Cardiac fibroblast (primary cell): Measurements from ENCODE around the gene DERA.

Experiments
- DNase-seq, 2 donors: peaks; one replicate each; pipeline versions ENCODE4 v3.0.0 to v3.0.0-alpha.2; 2010; ENCODE audit warnings: low read depth in 2 of 2
- H3K4me3 ChIP-seq, 2 donors: replicated peaks in 1 of 2; 1 replicate in 1 of 2; 2 replicates in 1 of 2; pipeline ENCODE4 v1.5.1; 2011; ENCODE audit warnings: low read depth in 2 of 2, low read length in 2 of 2, mild to moderate bottlenecking in 2 of 2, moderate library complexity in 1 of 2
- TF ChIP-seq, protein P1 (sequence below): IDR thresholded peaks from one replicate; pipeline ENCODE4 v1.5.1; 2011; ENCODE audit warnings: low read depth, mild to moderate bottlenecking, low read length, inconsistent platforms

DERA gene

DNA sequence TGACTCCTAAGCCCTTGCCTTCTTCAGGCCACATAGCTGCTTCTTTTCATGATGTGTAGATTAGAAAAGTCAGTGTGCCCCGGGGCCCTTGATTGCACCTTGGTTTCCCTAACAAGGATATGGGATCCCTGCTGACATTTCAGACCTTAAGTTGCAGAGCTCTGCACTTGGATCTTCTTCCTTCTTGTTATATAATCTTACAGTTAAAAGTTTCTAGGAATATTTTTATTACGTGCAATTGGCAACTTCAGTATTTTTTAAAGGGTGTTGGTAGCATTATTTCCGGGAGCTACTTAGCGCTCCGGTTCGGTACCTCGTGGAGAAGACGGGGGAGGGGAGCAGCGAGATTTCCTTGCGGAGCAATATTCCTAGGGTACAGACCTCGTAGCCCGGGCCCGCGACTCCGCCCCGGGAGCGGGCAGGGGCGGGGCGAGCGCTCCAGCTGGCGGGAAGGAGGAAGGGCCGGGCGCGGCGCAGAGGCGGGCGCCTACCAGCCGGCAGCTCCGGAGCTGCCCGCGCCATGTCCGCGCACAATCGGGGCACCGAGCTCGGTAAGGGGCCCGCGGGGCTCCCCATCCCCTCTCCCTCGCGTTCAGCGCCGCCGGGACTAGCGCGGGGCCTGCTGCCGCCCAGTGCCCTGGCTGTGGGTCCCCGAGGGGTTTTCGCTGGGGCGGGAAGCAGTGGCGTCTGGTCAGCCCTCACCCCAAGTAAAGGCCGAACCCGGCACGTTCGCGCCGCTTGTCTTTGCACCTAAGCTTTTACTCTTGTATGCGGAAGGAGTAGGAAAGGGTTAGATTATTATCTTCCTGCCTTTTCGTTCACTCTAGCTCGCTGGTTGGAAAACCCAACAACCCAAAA lies at the start of gene DERA:
Gene DERA, plus strand, starts transcription at position 469 of the 858 bp plus-strand sequence. Its CDS starts 52 bp downstream, at position 521.
- DNase-seq, result peak; percentile 69 to 81
- TF ChIP-seq, protein P1, sequence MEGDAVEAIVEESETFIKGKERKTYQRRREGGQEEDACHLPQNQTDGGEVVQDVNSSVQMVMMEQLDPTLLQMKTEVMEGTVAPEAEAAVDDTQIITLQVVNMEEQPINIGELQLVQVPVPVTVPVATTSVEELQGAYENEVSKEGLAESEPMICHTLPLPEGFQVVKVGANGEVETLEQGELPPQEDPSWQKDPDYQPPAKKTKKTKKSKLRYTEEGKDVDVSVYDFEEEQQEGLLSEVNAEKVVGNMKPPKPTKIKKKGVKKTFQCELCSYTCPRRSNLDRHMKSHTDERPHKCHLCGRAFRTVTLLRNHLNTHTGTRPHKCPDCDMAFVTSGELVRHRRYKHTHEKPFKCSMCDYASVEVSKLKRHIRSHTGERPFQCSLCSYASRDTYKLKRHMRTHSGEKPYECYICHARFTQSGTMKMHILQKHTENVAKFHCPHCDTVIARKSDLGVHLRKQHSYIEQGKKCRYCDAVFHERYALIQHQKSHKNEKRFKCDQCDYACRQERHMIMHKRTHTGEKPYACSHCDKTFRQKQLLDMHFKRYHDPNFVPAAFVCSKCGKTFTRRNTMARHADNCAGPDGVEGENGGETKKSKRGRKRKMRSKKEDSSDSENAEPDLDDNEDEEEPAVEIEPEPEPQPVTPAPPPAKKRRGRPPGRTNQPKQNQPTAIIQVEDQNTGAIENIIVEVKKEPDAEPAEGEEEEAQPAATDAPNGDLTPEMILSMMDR, result no peak

DNA sequence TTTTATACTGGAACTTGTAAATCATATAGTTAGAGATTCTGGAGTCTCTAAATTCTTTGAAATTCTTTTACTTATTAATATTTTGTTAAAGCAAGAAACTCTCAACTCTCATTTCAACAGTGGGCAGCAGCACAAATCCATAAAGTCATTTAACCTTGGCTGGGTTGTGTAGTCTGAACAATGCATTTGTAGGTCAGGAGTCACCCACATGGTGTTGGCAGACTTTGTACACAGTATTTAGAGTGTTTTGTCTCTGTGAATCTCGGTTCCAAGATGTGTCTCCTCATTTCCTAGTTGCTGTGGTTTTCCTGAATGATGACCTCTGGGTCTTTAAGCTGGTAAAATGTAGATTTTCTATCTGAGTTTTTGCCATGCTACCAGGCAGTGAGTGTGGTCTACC lies 49.7 kb upstream of the DERA start:
- no peak overlapping the region for H3K4me3 ChIP-seq
- TF ChIP-seq, protein P1, result no peak
- DNase-seq, result peak in 1 of 2 donors; percentile 43

More for the DNA sequence above, at the start of gene DERA:
- H3K4me3 ChIP-seq, result peak within 1 kb of the TSS; percentile 65 to 80

DNA sequence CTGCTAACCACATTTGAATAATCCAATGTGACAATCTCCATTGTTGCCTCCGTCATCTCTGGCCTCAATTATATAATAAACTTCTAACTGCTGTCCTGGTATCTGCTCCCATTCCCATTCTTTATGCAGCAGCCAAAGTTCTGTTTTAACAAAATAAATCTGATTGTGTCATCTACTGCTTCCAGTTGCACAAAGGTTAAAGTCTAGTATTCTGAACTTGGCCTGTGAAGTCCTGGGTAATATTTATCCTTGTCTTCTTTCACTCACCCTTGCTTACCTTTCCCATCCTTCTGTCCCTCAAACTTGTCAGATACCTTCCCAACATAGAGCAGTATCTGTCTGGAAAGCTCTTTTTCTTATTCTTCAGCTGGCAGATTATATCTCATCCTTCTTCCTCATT lies 48.3 kb upstream of the DERA start:
- TF ChIP-seq, protein P1, result no peak
- no peak overlapping the region for H3K4me3 ChIP-seq
- DNase-seq, result no peak

DNA sequence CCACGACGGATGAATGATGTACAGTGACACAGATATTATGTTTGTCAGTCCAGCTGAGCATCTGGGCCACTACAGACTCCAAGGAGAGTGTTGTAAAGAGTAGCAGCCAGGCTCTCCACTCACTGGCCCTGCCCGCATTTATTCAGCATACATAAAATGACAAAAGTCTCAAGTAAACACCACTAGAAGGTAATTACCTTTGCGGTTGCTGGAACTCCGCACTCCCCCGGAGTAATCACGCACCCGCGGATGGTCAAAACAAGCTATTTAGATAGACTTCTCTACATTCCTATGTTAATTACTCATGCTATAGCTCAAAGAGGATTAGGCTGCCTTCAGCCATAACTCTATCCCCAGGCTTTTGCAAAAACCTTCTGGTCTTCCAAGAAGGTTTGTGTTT lies 47.8 kb upstream of the DERA start:
- TF ChIP-seq, protein P1, result no peak
- H3K4me3 ChIP-seq, result no peak overlapping the region
- no peak for DNase-seq

DNA sequence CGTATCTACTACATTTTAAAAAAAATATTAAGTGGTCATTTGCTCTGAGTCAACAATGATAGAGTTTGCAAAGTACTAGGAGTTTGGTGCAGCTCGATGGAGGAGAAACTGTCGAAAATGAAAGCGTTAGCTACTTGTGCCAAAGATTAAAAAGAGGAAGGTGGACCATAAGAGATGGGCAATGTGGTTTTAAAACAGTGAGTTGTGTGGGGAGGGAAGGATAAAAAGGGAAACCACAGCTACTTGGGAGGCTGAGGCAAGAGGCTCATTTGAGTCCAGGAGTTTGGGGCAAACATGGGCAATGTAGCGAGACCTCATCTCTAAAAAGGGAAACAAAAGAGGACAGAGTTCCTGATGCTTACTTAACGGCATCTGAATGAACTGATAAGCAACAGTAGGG lies 47.1 kb upstream of the DERA start:
- TF ChIP-seq, protein P1, result no peak
- no peak overlapping the region for H3K4me3 ChIP-seq
- DNase-seq, result no peak

DNA sequence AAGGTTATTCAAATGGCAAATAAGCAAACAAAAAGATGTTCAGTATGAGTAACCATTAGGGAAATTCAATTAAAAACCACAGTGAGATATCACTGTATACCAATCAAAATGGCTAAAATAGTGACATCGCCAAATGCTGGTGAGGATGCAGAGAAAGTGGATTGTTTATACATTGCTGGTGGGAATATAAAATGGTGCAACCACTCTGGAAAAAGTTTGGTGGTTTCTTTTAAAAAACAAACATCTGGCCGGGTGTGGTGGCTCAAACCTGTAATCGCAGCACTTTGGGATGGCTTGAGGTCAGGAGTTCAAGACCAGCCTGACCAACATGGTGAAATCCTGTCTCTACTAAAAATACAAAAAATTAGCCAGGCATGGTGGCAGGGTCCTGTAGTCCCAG lies 42.9 kb upstream of the DERA start:
- DNase-seq, result no peak
- H3K4me3 ChIP-seq, result no peak overlapping the region
- TF ChIP-seq, protein P1, result no peak
